SHP77 treated with DMSO at 0.1 percent for 48 hours (cell line): ENCODE data around the gene COL23A1.
"Not testable (repeated sequence)": the region's sequence is repeated elsewhere in the genome, so short reads cannot be mapped to it uniquely, and the experiment has no call there.

Experiments used
- DNase-seq: peaks from one replicate; lab custom pipeline; 2025; lab: John Stamatoyannopoulos, UW

Gene COL23A1

DNA sequence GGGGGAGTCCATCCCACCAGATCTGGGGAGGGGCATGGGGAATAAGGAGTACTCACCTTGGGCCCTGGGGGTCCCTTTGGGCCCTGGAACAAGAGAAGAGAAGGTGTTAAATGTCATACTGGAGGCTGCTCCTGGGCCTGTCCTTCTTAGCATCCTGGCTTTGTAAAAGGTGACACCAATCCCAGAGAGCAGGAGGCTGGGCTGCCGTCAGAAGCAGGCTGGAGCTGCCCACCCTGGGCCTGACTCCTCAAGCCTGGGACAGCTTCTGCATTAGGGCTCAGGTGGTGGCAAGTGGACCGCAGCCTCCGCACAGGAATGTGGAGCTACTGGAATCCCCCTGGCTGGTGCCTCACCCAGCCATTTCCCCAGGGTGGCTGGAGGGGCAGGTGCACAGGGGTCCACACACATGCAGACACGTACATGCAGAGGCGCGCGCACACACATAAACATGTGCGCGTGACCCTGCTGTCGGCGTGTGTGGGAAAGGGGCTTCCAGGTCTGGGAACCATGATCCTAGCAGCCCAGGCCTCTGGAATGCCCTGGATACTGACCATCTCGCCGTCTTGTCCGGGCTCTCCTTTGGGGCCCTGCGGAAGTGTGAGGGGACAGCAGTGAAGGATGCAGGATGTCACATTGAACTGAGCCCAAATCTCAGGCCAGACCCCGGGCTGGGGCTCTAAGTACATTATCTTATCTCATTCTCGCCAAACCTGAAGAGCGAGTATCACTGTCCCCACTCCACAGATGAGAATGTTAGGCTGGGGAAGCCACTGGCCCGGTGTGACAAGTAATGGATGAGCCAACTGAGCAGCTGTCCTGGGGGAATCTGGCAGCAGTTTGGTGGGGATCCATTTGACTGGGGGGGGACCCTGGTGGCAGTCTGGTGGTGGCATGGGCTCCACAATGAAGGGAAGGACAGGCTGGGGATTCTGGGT lies 328.3 kb downstream of the COL23A1 start:
- DNase-seq = no peak

DNA sequence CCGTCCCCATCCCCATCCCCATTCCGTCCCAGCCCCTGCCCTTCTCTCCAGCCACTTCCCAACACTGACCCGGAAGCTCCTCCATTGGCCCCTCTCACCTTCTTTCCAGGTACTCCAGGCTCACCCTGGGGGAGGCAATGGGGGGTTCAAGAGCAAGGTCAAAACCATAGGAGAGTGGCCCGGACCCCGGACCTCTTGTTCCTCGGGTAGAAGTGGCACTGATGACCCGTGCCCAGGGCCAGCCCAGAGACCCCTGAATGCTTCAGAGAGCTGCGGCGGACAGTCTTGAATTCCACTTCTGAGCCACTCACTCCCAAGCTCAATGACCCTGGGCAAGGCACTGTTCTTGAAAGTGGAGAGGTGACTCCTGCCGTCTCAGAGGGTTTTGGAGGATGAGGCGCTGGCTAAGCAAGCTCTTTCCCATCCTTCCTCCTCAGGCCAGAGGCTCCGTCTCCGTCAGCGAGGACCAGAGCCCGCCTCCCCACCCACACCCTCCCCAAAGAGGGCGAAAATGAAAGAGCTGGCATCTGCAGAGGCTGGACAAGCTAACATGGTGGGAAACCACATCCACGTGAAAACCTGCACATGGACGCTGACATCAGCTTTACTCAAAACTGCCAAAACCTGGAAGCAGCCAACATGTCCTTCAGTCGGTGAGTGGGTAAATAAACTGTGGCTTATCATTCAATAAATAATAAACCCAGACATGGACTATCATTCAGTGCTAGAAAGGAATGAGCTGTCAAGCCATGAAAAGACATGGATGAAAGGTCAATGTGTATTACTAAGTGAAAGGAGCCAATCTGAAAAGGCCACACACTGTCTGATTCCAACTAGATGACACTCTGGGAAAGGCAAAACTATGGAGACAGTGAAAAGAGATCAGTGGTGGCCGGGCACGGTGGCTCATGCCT lies 330.3 kb downstream of the COL23A1 start:
- no peak for DNase-seq

- no peak for DNase-seq
Observed at GRCh38 chr5:178257650-178258049, 332.5 kb downstream of the COL23A1 start.

GRCh38 chr5:178256746-178257145 lies 333.4 kb downstream of the COL23A1 start:
- no peak for DNase-seq

- DNase-seq = not testable (repeated sequence)
Observed at GRCh38 chr5:178253632-178254031, 336.6 kb downstream of the COL23A1 start.

GRCh38 chr5:178252258-178252657 lies 337.9 kb downstream of the COL23A1 start:
- DNase-seq = no peak

DNA sequence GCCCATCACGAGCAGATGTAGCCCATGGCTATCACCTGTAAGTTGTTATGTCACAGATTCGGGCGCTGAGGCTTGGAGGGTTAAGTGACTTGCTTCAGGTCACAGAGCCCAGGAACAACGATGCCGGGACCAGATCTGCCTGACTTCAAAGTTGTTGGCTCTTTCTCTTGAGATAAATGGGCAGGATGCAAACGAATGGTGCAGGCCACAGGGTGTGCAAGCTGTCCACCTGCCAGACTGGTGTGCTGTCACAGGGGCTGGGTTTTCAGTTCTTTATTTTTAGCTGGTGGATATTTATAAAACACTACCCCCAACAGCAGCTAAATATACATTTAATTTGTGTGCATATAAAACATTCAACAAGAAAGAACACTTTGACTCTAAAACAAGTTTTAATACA lies 339.9 kb downstream of the COL23A1 start:
- DNase-seq = no peak

GRCh38 chr5:178249191-178249989 lies 340.8 kb downstream of the COL23A1 start:
- DNase-seq = no peak

GRCh38 chr5:178248750-178249149 lies 341.4 kb downstream of the COL23A1 start:
- no peak for DNase-seq

DNA sequence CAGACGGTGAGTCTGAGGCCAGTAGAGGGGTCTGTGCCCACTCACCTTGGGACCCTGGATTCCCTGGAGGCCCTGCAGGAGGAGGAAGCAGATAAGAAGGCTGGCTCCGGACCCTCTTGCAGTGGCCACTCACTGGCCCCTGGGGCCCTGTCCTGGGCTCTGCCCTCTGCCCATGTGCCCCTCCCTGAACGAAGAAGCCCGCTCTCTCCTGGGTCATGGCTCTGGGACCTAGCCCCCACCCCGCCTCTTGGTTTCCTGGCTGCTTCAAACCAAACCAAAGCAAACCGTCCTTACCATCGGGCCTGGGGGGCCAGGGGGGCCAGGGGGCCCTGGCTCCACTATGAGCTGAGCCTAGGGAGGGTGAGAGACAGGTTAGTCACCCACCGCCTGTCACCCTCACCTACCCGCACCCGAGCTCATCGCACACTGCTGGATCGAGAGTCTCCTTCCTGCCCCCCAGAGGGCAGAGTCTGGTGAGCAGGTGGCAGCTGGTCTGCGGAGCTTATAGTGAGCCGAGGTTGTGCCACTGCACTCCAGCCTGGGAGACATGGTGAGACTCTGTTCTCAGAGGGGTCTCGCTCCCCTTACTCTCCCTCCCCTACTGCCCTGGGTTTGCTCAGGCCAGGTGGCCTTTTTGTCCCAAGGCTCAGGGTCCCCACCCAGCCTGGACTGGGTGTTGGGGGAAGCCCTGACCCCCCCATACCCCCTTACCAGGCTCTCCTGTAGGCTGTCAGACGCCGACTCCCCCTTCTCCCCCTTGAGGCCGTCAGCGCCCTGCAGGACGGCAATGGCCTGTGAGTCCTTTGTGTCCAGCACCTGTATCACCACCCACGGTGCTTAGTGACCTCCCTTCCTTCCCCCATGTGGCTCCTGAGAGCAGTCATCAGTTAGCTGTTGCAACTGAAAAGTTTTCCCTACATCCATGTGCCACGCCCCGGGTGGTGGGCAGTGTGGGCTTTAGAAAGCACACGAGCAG lies 342.4 kb downstream of the COL23A1 start:
- no peak for DNase-seq

- DNase-seq = no peak
Observed at GRCh38 chr5:178246624-178247279, 343.4 kb downstream of the COL23A1 start.

DNA sequence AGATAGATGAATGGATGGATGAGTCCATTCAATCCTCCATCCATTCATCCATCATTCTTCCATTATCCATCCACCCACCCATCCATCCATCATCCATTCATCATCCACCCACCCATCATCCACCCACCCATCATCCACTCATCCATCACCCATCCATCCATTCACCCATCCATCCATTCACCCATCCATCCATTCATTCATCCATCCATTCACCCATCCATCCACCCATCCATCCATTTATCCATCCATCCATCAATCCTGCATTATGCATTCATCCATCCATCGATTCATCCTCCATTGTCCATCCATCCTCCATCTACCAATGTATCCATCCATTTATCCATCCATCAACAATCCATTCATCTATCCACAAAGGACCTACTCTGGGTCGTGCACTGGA lies 344.8 kb downstream of the COL23A1 start:
- DNase-seq = no peak

- DNase-seq = no peak
Observed at GRCh38 chr5:178244576-178244975, 345.6 kb downstream of the COL23A1 start.

GRCh38 chr5:178242416-178242815 lies 347.8 kb downstream of the COL23A1 start:
- no peak for DNase-seq

GRCh38 chr5:178241688-178242231 lies 348.4 kb downstream of the COL23A1 start:
- no peak for DNase-seq

GRCh38 chr5:178241231-178241663 lies 348.9 kb downstream of the COL23A1 start:
- no peak for DNase-seq

DNA sequence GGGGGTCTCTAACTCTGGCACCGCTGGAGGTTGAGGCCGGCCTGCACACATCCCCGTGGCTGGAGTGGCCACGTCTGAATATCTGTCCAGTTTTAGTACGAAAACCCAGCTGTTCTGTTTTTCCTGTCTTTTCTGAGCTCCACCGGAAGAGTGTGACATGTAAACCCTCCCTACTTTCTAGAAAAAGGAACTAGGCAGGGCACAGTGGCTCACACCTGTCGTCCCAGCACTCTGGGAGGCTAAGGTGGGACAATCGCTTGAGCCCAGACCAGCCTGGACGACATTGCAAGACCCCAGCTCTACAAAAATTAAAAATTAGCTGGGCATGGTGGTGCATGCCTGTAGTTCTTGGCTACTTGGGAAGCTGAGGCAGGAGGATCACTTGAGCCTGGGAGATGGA lies 349.4 kb downstream of the COL23A1 start:
- DNase-seq = no peak

DNA sequence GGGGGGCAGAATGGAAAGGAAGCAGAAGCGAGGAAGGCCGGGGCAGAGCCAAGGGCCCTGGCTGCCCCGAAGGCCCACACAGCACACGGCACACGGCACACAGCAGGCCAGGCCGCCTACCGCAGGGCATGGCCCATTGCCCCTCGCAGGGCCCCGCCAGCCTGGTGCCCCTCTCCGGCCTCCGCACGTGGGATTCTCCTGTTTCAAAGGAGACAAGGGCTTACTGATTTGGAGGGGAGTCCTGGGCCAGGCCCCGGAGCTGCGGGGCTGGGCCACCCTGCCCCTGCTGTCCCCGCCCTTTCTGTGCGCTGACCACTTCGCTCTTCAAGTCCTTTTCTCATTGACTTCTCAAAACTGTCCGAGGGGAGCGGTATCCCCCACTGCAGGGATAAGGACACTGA lies 349.9 kb downstream of the COL23A1 start:
- no peak for DNase-seq

DNA sequence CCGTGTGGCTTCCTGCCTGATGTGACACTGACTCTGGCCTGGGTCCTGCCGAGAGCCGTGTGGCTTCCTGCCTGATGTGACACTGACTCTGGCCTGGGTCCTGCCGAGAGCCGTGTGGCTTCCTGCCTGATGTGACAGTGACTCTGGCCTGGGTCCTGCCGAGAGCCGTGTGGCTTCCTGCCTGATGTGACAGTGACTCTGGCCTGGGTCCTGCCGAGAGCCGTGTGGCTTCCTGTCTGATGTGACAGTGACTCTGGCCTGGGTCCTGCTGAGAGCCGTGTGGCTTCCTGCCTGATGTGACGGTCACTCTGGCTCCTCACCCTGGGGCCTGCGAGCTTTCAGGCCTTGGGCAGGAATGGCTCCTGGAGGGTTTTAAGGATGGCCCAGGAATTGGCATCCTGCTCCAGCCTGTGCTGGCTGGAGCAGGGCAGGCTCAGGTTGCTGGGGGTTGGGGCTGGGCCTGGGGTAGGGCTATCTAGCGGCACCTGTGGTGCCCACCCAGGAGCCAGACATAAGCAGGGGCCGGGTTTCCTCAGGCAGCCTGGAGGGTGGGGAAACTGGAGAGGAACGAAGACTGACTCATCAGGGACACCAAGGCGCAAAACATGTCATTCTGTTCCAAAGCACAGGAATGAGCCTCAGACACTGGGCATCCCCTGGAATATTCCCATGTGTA lies 350.4 kb downstream of the COL23A1 start:
- DNase-seq = not testable (repeated sequence)
